ENCODE results near the gene ECSIT.
"Not testable (repeated sequence)": the region's sequence is repeated elsewhere in the genome, so short reads cannot be mapped to it uniquely, and the experiment has no call there.

The ECSIT gene, protein sequence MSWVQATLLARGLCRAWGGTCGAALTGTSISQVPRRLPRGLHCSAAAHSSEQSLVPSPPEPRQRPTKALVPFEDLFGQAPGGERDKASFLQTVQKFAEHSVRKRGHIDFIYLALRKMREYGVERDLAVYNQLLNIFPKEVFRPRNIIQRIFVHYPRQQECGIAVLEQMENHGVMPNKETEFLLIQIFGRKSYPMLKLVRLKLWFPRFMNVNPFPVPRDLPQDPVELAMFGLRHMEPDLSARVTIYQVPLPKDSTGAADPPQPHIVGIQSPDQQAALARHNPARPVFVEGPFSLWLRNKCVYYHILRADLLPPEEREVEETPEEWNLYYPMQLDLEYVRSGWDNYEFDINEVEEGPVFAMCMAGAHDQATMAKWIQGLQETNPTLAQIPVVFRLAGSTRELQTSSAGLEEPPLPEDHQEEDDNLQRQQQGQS
- 38.1 to 48.1 (median 40.9) reads per million in 4 experiments for total RNA-seq

DNA sequence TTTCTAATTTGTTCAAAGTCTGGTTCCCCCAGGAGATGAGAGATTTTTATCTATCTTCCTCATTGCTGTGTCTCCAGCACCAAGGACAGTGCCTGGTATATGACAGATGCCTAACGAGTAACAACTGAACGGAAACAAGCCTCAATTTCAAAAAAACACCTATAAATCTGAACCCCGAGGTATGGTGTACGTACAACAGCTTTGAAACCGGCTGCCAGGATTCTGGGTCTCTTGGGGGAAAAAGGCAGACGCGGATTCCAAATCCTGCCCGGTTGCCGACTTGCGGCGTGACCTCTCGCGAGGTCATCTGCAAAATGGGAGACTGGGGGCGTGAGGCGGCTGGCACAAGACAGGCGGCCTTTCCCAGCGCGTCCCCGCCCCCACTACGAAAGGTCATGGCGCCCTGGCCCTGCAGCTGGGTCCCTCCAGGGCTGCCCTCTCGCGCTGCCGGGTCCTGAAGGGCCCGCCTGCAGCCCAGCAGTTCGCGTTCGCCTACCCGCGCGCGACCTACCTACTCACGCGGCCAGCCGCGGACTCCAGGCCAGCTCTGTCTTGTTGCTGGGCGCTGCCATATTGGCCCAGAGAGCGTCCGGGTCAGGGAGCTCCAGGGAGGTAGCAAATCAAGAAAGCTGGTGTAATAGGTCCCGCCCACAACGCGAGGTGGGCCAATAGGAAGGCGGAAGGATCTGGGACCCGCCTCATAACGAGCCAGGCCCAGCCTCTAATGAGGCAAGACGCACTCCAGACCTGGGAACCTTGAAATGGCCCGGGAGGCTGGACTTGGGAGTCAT is at the start of gene ECSIT:
ECSIT (minus strand) TSS at position 584 of the 791 bp plus-strand sequence. CDS start 9,964 bp downstream, outside the sequence.
- peak; percentile 86 for DNase-seq

- DNase-seq: no peak
Observed at GRCh38 chr19:11577451-11578257, 48.7 kb upstream of the ECSIT start, which contains the start of gene ACP5. Gene ACP5 (minus strand): TSS chr19:11577645. CDS start chr19:11577317, 328 bp downstream.

DNA sequence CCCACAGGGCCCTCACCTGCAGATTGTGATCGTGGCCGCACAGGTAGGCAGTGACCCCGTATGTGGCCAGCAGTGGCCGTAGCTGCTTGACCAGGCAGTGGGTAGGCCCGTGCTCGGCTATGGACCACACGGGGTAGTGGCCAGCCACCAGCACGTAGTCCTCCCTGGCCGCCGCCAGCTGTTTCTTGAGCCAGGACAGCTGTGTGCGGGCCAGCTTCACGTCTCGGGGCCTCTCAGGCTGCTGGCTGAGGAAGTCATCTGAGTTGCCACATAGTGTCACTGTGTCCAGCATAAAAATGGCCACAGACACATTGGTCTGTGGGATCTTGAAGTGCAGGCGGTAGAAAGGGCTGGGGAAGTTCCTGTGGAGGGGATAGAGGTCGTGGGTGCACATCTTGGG is 47.3 kb upstream of the ECSIT start:
- DNase-seq: no peak

DNA sequence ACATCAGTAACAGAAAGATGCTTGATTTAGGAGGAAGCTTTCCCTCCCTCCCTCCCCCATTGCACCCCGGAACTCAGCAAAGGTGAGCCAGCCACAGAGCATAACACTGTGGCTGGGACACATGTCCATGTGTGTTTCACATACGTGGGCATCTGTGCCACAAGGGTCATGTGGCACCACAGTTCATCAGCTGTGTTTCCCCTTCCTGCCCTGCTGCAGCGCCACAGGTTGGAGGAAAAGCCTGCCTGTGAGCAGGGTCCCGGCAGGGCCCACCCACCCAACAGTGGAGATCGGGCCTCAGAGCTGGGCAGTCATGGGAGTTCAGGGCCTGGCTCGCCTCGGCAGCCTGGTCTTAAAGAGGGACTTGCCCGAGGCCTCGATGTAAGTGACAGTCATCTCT is 45.8 kb upstream of the ECSIT start:
- DNase-seq: no peak

DNA sequence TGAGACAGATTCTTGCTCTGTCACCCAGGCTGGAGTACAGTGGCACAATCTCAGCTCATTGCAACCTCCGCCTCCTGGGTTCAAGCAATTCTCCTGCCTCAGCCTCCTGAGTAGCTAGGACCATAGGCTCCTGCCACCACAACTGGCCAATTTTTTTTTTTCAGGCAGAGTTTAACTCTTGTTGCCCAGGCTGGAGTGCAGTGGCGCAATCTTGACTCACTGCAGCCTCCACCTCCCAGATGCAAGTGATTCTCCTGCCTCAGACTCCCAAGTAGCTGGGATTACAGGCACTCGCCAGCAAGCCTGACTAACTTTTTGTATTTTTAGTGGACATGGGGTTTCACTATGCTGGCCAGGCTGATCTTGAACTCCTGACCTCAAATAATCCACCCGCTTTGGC is 44.8 kb upstream of the ECSIT start:
- DNase-seq: not testable (repeated sequence)

DNA sequence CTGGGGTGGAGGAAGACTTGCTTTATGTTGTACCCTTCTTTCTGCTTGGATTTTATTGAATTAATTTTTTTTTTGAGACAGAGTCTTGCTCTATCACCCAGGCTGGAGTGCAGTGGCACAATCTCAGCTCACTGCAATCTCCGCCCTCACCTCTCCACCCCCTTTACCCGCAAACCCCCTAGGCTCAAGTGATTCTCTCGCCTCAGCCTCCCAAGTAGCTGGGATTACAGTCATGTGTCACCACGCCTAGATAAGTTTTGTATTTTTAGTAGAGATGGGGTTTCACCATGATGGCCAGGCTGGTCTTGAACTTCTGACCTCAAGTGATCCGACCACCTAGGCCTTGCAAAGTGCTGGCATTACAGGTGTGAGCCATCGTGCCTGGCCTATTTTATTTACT is 44.4 kb upstream of the ECSIT start:
- not testable (repeated sequence) for DNase-seq

DNA sequence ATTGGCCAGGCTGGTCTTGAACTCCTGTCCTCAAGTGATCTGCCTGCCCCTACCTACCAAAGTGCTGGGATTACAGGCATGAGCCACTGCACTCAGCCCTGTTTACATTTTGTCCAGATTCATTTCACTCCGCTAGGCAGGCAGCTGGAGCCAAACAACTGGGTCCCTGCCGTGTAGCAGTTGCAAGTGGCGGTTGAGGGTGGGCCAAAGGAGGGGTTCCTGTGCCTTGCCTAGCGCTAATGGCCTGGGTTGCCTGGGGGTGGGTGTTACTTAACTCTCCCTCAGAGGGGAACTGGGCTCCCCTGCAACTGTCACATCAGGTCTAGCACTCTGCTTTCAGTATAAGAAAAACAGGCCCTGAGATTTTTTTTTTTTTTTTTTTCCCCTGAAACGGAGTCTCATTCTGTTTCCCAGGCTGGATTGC is 41.1 kb upstream of the ECSIT start:
- DNase-seq: no peak

- no peak for DNase-seq
Observed at GRCh38 chr19:11566164-11566563, 37.2 kb upstream of the ECSIT start.

- not testable (repeated sequence) for DNase-seq
Observed at GRCh38 chr19:11565649-11565980, 36.7 kb upstream of the ECSIT start.

GRCh38 chr19:11564082-11564807 is 35.3 kb upstream of the ECSIT start:
- not testable (repeated sequence) for DNase-seq

GRCh38 chr19:11563532-11563931 is 34.6 kb upstream of the ECSIT start:
- DNase-seq: no peak

GRCh38 chr19:11560404-11561051 is 31.6 kb upstream of the ECSIT start:
- DNase-seq: peak; percentile 42

GRCh38 chr19:11558881-11559828 is 30.2 kb upstream of the ECSIT start, which contains the start of gene ELOF1:
Gene ELOF1 (minus strand): TSS chr19:11559230. CDS start chr19:11554347, 4,883 bp downstream.
- peak; percentile 96 for DNase-seq

- DNase-seq: no peak
Observed at GRCh38 chr19:11556634-11557420, 27.9 kb upstream of the ECSIT start.

GRCh38 chr19:11555246-11555645 is 26.3 kb upstream of the ECSIT start:
- no peak for DNase-seq

GRCh38 chr19:11554160-11554559 is 25.2 kb upstream of the ECSIT start:
- no peak for DNase-seq

DNA sequence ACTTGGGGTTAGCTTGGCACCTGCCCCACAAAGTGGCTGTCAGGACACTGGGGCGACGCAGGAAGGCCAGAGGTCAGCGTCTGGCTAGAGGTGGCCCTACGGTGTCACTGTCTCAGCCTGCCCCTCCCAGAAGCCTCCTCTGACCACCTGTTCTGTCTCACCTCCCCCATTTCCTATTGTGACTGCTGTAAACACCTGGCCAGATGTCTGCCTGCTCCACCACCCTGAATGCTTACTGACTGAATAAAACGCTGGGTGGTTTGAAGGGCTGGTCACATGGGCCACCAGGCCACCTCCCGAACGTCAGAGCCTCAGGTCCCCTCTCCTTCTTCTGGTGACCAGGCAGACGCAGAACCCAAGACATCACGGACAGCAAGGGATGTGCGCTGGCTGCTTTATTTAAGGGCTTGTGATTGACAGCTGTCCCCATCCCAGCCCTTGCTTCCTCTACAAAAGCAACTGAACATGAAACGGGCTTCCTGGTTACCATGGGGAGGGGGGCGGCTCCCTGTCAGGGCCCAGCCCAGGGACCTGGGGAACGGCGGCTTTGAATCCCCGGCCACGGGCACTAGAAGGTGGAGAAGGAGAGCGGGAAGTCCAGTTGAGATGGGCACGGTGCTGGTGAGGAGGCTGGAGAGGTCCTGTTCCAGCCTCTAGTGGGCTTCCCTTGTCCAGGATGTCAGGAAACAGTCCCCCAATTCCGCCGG is 23.9 kb upstream of the ECSIT start:
- no peak for DNase-seq

DNA sequence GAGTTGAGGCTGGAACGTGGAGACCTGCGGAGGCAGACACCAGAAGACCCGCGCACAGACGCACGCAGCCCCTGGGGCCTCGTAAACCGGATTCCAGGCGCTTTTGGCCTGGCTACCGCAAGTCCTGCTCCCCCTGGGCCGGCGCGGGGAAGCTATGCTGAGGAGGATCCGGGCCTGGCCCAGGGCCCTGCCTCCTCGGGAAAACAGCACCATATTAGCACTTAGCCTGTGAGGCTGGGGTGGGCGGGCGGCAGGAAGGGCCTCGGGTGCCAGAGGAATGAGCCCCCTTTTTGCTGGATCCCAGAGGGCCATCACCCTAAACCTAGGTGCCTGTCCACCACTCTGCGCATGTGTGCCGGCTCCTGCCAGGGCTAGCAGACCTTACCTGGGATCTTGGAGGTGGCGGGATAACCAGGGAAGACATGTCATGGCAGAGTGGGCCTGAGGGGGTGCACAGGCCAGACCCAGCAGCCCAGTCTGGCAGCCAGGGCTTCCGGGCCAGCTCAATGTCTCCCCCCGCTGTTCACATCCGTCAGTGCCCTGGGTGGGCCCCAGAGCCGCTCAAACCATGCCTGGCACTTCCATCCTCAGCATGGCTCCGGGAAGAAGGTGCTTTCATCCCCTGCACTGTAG is 22.8 kb upstream of the ECSIT start:
- no peak for DNase-seq
